Pulmonary artery endothelial cell (primary cell): ENCODE results near the gene MFSD12. TPM values are rescaled to one million over a fixed set of nuclear protein-coding genes. Genes with fewer than 3 reads are reported as not detected.
"Not testable (repeated sequence)": the region's sequence is repeated elsewhere in the genome, so short reads cannot be mapped to it uniquely, and the experiment has no call there.

ENCODE experiments used
- DNase-seq: peaks from one replicate; pipeline ENCODE4 v3.0.0-alpha.2; 2011; ENCODE audit warnings: low read depth, low spot score
- total RNA-seq: library from RNA; depleted of rRNA; stranded (reverse); fragments of >200 nt; gene quantifications from 2 replicates; pipeline ENCODE4 v1.2.3, GENCODE V29; 2014

MFSD12 gene
- total RNA-seq, 1 donor from 2014 or later = 65.7 TPM

DNA sequence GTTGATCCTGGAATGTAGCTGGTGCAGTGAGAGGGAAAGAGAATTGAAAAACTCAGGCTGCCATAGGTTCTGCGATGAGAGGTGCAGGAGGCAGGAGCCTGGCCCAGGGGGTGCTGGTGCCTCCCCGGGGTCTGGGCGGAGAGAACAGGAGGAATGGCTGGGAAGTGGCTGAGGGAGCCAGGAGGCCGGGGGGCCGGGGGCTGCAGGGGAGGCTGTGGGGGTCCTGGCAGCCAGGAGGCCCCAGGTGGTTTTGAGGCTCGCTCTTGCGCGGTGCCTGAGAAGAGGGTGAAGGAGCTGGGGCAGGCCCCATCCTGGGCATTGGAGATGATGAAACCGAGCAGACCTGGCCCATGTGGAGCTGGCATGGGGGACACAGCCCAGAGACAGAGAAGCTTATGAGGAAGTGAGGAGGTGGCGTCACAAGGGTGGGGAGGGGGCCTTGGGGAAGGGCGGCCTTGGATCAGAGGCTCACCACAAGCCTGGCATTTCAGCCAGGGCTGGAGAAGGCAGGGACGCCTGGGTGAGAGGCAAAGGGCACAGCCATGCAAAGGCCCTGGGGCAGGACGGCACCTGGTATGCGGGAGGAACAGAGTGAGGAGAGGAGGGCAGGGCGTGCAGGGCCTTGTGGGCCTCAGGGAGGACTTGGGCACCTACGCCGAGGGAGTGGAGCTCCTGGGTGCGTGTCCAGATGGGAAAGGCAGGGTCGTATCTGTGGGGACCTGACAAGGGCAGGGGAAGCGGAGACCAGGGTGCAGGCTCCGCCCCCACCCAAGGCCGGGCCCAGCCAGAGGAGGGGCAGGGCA lies 19.7 kb downstream of the MFSD12 start:
- no peak for DNase-seq

DNA sequence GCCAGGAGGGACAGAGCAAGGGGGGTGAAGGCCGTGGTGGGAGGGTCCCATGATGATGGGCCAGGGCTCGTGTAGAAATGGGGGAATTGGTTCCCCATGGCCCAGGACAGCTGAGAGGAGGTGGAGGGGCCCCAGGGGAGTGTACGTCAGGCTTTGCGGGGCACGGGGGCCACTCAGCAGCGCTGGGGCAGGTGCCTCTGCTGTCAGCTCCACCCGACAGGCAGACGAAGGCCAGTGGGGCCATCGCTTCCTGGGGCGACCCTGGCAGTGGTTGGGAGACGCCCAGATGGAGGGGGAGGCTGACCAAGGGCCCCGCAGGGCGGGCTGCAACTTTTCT lies 20.3 kb downstream of the MFSD12 start:
- DNase-seq = no peak

DNA sequence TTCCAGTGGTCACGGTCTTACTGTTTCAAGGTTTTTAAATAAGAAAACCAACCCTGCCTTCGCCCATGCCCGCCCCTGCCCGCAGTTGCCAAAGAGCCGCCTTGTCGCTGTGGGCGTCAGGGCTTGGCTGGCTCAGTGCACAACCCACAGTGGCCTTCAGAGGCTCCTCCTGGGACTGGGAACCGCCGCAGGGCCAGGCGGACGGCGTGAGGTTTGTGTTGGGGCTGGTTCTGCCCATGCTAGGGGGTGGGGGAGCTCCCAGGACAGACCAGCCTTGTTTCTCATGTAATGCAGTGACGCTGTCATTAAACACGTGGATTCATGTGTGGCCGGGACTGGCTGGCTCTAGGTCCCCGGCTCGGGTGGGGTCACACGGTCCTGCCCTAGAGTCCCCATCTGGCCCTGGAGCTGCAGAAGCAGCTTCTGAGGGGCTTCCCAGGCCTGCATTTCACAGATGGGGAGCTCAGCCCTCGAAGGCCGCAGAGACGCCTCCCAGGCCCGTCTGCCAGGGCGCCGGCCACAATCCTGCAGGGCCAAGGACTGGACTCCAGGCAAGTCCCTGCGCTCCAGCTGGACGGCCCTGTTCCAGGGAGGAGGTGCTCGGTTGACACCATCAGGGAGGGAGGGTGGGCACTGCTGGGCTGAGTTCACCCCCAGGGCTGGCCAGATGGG lies 20.8 kb downstream of the MFSD12 start:
- no peak for DNase-seq

DNA sequence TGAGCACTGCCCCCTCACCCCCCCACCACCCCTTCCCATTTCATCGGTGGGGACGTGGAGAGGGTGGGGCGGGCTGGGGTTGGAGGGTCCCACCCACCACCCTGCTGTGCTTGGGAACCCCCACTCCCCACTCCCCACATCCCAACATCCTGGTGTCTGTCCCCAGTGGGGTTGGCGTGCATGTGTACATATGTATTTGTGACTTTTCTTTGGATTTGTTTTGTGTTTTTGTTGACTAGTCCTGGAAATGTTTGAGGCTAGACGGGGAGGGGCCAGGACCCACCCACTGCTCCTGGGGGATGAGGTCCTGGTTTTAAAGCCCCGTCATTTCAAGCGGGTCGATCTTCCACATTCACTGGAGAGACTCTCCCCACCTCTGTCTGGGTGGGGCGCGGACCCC lies 21.4 kb downstream of the MFSD12 start:
- no peak for DNase-seq

DNA sequence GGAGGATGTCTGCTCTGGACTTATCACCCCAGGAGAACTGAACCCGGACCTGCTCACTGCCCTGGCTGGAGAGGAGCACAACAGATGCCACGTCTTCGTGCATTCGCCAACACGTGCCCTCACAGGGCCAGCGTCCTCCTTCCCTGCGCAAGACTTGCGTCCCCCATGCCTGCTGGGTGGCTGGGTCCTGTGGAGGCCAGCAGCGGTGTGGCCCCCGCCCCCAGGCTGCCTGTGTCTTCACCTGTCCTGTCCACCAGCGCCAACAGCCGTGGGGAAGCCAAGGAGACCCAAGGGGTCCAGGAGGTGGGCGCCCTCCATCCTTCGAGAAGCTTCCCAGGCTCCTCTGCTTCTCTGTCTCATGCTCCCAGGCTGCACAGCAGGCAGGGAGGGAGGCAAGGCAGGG lies 21.8 kb downstream of the MFSD12 start:
- no peak for DNase-seq

DNA sequence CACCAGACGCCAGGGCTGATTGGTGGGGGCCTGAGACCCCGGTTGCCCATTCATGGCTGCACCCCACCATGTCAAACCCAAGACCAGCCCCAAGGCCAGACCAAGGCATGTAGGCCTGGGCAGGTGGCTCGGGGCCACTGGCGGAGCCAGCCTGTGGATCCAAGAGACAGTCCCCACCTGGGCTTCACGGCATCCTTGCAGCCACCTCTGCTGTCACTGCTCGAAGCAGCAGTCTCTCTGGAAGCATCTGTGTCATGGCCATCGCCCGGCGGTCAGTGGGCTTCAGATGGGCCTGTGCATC lies 22.2 kb downstream of the MFSD12 start:
- DNase-seq = no peak

DNA sequence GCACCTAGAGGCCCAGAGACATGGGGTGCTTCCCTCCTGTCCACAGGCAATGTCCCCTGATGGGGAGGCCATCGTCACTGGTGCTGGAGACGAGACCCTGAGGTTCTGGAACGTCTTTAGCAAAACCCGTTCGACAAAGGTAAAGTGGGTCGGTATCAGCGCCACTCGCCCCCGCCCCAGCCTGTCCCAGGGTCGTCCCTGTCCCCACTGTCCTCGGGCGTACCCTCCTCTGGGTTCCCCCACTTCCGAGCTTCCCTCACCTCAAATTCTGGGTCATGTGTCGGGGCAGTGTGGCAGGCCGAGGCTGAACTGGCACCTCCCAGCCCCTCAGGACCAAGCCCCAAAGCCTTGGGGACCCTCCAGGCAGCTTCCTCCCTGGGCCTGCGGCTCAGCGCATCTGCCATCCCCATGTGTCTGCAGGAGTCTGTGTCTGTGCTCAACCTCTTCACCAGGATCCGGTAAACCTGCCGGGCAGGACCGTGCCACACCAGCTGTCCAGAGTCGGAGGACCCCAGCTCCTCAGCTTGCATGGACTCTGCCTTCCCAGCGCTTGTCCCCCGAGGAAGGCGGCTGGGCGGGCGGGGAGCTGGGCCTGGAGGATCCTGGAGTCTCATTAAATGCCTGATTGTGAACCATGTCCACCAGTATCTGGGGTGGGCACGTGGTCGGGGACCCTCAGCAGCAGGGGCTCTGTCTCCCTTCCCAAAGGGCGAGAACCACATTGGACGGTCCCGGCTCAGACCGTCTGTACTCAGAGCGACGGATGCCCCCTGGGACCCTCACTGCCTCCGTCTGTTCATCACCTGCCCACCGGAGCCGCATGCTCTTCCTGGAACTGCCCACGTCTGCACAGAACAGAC lies 22.8 kb downstream of the MFSD12 start:
- DNase-seq = no peak

DNA sequence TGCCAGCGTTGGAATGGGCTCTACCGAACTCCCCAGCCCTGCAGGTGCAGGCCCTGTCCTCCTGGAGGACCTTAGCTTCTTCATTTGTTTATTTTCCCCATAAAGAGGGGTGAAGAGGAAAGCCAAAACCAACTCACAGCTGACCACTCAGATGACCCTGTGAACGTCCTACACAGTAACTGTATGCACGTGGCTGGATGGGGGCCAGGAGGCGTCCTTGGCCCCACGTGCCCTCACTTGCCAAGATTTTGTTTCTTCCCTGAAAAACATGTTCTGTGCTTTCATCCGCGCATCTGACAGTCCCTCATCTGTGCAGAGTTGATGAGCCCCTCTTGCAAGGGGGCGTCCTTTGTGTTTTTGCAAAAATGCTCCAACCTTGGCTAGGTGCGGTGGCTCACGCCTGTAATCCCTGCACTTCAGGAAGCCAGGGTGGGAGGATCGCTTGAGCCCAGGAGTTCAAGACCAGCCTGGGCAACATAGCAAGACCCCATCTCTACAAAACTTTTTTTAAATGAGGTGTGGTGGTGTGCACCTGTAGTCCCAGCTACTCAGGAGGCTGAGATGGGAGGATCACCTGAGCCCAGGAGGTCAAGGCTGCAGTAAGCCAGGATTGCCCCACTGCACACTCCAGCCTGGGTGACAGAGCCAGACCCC lies 23.7 kb downstream of the MFSD12 start:
- DNase-seq = no peak

DNA sequence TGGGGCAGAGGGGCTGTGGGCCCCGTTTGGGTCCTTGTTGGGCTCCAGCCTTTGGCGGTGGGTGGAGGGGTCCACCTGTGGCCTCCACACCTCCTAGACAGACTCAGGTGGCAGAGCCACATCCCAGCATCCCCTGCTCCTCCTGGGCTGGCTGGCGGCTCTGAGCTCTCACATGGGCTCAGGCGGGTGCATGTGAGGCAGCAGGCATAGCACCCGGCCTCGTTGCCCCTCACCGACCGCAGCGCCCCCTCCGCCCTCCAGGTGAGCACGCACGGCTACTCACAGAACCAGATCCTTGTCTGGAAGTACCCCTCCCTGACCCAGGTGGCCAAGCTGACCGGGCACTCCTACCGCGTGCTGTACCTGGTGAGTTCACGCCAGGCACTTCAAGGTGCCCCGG lies 24.4 kb downstream of the MFSD12 start:
- no peak for DNase-seq

DNA sequence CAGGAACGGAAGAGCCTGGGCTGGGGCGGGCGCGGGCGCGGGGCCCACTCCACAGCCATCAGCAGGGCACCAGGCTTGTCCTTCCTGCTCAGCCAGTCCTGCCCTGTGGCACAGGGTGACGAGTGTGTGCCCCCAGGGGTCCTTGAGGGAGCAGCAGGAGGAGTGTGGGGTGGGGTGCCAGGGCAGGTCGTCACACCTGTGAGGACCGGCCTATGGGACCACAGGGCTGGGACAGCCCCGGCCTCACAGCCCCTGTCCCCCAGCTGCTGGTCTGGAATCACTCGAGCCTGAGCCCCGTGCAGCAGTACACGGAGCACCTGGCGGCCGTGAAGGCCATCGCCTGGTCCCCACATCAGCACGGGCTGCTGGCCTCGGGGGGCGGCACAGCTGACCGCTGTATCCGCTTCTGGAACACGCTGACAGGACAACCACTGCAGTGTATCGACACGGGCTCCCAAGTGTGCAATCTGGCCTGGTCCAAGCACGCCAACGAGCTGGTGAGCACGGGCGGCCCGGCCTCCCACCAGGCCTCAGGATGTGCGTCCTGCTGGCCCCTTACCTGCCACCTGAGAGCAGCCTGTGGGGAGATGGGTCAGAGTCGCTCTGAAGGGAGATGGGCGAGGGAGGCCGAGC lies 25.1 kb downstream of the MFSD12 start:
- no peak for DNase-seq

DNA sequence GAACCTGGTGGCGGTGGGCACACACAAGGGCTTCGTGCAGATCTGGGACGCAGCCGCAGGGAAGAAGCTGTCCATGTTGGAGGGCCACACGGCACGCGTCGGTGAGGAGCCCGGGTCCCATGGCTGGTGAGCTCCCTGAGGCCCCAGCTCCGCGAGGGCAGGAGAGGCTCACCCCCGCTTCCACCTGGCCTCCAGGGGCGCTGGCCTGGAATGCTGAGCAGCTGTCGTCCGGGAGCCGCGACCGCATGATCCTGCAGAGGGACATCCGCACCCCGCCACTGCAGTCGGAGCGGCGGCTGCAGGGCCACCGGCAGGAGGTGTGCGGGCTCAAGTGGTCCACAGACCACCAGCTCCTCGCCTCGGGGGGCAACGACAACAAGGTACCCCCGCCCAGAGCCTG lies 25.7 kb downstream of the MFSD12 start:
- no peak for DNase-seq

DNA sequence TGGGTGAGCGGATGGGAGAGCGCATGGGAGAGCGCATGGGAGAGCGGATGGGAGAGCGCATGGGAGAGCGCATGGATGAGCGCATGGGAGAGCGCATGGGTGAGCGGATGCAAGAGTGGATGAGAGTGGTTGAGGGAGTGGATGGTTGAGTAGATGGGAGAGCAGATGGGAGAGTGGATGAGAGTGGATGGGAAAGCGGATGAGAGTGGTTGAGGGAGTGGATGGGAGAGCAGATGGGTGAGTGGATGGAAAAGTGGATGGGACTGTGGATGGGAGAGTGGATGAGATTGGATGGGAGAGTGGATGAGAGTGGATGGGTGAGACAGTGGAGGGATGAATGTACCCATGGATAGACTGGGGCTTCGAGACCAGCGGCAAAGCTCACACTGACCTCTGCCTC lies 27.0 kb downstream of the MFSD12 start:
- DNase-seq = no peak

DNA sequence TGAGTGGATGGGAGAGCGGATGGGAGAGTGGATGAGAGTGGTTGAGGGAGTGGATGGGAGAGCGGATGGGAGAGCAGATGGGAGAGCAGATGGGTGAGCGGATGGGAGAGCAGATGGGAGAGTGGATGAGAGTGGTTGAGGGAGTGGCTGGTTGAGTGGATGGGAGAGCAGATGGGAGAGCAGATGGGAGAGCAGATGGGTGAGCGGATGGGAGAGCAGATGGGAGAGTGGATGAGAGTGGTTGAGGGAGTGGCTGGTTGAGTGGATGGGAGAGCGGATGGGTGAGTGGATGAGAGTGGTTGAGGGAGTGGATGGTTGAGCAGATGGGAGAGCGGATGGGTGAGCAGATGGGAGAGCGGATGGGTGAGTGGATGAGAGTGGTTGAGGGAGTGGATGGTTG lies 28.1 kb downstream of the MFSD12 start:
- DNase-seq = not testable (repeated sequence)

DNA sequence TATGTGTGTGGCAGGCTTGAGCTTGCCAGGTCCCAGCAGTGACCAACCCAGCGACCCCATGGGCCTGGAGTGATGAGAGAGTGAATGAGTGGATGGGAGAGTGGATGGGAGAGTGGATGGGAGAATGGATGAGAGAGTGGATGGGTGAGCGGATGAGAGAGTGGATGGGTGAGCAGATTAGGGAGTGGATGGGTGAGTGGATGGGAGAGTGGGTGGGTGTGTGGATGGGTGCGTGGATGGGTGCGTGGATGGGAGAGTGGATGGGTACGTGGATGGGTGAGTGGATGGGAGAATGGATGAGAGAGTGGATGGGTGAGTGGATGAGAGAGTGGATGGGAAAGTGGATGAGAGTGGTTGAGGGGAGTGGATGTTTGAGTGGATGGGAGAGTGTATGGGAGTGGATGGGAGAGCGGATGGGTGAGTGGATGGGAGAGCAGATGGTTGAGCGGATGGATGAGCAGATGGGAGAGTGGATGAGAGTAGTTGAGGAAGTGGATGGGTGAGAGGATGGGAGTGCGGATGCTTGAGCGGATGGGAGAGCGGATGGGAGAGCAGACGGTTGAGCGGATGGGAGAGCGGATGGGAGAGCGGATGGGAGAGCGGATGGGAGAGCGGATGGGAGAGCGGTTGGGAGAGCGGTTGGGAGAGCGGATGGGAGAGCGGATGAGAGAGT lies 28.7 kb downstream of the MFSD12 start:
- DNase-seq = no peak

DNA sequence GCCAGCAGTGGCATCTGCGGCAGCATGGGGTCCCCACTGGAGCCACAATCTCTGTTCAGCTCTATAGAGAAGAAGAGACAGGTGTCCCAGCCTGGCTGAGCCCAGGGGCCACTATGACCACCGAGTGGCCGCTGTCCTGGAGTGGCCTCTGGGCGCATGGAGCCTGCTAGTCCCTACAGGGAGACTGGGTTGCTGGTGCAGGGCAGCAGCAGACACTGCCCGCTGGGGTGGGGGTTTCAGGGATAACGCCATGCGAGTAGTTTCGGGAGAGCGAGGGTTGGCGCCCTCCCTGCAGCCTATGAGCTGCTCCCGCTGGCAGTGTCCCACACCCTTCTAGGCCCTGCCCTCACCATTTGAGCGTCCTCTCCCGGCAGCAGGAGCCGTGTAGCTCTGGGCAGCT lies 29.3 kb downstream of the MFSD12 start:
- DNase-seq = no peak

DNA sequence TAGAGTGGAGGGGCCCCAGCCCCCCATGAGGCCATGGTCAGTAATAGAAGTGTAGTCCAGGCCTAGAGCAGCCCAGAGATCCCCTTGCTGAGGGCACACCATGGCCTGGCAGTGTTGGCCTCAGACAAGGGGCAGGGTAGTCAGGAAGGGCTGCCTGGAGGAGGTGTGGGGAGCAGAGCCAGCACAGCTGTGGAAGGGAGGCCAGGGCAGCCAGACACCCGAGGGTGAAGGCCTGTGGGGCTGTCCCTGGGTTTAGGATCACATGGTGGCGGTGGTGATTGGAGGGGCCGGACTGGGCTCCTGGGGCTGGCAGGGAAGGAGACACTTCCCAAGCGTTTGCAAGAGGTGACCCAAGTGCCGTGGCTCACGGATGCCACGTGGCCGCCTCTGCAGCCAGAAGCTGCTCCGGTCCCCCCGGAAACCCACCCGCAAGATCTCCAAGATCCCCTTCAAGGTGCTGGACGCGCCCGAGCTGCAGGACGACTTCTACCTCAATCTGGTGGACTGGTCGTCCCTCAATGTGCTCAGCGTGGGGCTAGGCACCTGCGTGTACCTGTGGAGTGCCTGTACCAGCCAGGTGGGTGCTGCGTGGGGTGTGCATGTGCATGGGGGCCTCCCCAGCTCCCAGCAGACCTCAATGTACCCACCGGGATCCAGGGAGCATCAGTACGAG lies 30.0 kb downstream of the MFSD12 start:
- no peak for DNase-seq

DNA sequence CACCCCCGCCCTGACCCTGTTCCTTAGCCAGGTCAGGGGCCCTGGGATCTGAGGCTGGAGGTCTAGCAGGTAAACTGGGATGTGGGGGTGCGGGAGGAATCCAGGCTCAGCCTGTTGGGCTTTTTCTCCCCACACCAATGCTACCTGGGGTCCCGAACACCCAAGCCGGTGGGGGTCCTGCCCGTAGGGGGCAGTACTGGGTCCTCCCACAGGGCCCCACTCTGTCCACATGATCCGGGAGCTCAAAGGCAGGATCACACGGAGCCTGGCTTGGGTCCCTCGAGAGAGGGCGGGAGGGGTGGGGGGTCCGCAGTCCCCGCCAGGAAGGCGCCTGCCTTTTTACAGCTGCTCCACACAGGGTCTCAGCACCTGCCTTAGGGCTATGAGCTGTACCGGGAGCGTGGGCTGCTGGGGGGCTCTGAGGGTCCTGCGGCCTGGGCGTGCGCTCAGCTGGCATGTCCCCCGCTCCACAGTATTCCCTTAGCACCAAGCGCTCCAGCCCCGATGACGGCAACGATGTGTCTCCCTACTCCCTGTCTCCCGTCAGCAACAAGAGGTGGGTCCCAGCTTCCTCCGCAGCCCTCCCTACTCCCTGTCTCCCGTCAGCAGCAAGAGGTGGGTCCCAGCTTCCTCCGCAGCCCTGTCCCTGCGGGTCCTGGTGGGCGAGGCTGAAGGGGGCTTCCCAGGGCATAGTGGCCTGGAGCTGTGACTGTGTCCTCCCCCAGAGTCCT lies 30.7 kb downstream of the MFSD12 start:
- DNase-seq = no peak

DNA sequence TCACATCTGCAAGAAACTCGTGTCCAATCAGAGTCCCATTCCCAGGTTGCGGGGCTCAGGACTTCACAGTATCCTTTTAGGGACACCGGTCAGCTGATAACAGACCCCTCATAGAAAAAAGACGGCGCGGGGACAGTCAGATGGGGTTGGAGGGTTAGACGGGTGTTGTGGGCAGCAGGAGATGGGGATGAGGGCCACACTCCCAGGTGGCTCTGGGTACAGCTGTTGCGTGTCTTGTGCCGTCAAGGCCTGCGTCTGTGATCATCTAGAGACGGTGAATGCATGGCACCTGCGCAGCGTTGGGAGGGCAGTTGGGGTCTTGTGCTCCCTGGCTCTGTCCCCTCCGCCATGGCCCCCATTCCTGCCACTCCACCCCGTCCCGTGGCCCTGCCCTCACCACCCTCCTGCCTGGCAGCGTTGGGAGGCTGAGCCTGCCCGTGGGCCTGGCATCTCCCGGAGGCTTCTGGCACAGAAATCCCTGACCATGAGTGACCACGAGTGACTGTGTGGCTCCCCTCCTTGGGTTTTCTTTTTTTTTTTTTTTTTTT lies 32.4 kb downstream of the MFSD12 start:
- DNase-seq = no peak

DNA sequence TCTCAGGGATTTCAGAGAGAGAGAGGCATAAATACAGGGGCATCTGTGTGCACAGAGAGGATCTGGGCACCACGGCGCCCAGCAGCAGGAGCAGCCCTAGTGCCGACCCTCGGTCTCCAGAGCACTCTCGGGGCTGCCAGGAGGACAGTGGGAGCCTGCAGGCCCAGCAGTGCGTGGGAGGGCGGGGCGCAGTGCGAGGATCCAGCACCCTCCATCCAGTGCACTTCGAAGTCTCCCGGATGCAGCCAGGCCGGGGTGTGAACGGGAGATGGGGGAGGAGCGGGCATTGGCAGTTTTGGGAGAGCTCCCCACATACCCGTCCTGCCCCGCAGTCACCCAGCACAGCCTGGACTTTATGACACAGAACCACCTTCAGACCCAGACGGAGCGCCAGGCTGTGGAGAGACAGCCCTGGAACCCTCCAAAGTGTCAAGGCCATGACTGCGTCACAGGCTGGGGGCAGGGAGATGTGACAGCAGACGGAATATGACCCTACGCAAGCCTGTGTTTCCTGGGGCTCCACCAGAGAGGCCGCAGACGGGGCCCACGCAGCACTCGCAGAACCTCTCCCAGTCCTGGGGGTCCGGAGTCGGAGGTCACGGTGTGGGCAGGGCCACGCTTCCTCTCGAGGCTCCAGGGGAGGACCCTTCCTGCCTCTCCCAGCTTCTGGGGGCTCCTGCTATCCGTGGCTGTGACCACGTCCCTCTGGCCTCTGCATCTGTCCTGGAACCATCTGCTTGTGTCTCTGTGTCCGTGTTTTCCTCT lies 33.1 kb downstream of the MFSD12 start:
- DNase-seq = no peak
